Measurements from ENCODE around the gene SPEG.

- no peak for TF ChIP-seq GATA2 (IDR thresholded peaks at IDR 0.05; ENCODE audit: low read depth, low read length)
- no peak for TF ChIP-seq GATA3 (IDR thresholded peaks at IDR 0.05; ENCODE audit: low read depth, low read length)
Observed at GRCh38 chr2:219471476-219472371, 37.1 kb downstream of the SPEG start.
